CD4-positive, alpha-beta T cell (primary cell): ENCODE data around the gene CTXN1. TPM values are rescaled to one million over a fixed set of nuclear protein-coding genes. Genes with fewer than 3 reads are reported as not detected.

Experiments
- ATAC-seq: fragments of 200-7000 bp; cut with Tn5 transposase; one replicate; pipeline ENCODE4 v1.10.0; 2022; ENCODE audit warnings: mild to moderate bottlenecking; ENCODE audit not compliant: poor library complexity
- CTCF ChIA-PET: fragments of 350-600 bp; sonication (Branson Sonifier 250); formaldehyde crosslinking; loops from one replicate; lab custom pipeline; 2021; ENCODE audit warnings: antibody characterized with exemption, inconsistent platforms; lab: Charles Lee
- POLR2A ChIA-PET: fragments of 350-600 bp; sonication (Branson Sonifier 250); formaldehyde crosslinking; loops from one replicate; lab custom pipeline; 2021; ENCODE audit warnings: antibody characterized with exemption, inconsistent platforms; lab: Charles Lee
- DNase-seq, 14 experiments: peaks; one replicate each; pipeline ENCODE4 v3.0.0-alpha.2; 2013 to 2020; ENCODE audit warnings: mixed read lengths in 2 of 14
- H3K27ac ChIP-seq, 2 donors: one replicate each; pipeline versions ENCODE4 v1.5.1 to v1.7.0; 2013; ENCODE audit warnings: low read length in 2 of 2, low read depth in 1 of 2, mild to moderate bottlenecking in 1 of 2
- H3K27me3 ChIP-seq, 2 experiments: 1 replicate in 1 of 2; 2 replicates in 1 of 2; pipeline versions ENCODE4 v1.6.1 to v1.7.0; 2013; ENCODE audit warnings: low read length in 2 of 2, control low read depth in 1 of 2, mild to moderate bottlenecking in 1 of 2, moderate library complexity in 1 of 2; ENCODE audit not compliant: insufficient read depth in 2 of 2, control insufficient read depth in 1 of 2
- H3K36me3 ChIP-seq: one replicate; pipeline ENCODE4 v1.6.1; 2013; ENCODE audit warnings: low read length, control low read depth; ENCODE audit not compliant: insufficient read depth
- H3K4me1 ChIP-seq: one replicate; pipeline ENCODE4 v1.6.1; 2013; ENCODE audit warnings: low read length, control low read depth; ENCODE audit not compliant: insufficient read depth
- H3K4me3 ChIP-seq: one replicate; pipeline ENCODE4 v1.5.1; 2013; ENCODE audit warnings: mild to moderate bottlenecking, low read length, moderate library complexity
- H3K9me3 ChIP-seq, 2 experiments: 1 replicate in 1 of 2; 2 replicates in 1 of 2; pipeline versions ENCODE4 v1.6.1 to v1.7.0; 2013; ENCODE audit warnings: low read length in 2 of 2, mild to moderate bottlenecking in 2 of 2, control low read depth in 1 of 2, moderate library complexity in 1 of 2; ENCODE audit not compliant: control insufficient read depth in 1 of 2, insufficient read depth in 1 of 2
- H3K27ac Mint-ChIP-seq: one replicate; pipeline ENCODE4 v1.8.0; 2020; ENCODE audit warnings: mixed read lengths
- H3K27me3 Mint-ChIP-seq: one replicate; pipeline ENCODE4 v1.8.0; 2021; ENCODE audit warnings: mixed read lengths
- H3K36me3 Mint-ChIP-seq: one replicate; pipeline ENCODE4 v1.8.0; 2021; ENCODE audit warnings: low read depth, mixed read lengths
- H3K4me1 Mint-ChIP-seq: one replicate; pipeline ENCODE4 v1.8.0; 2021; ENCODE audit warnings: low read depth, mixed read lengths
- H3K4me3 Mint-ChIP-seq: one replicate; pipeline ENCODE4 v1.8.0; 2020; ENCODE audit warnings: mild to moderate bottlenecking, mixed read lengths
- H3K9me3 Mint-ChIP-seq: one replicate; pipeline ENCODE4 v1.8.0; 2020; ENCODE audit warnings: mixed read lengths
- intact Hi-C, 2 experiments: fragments of 100-400 bp; cut with DNase I in 1 of 2; cut with micrococcal nuclease in 1 of 2; formaldehyde crosslinking; loops; one replicate each; pipeline versions ENCODE4 v1.15.1 to v1.9.0; 2023 to 2025; cut with DNase I, micrococcal nuclease
- total RNA-seq, 174 experiments: library from RNA in 2 of 174; stranded (reverse) in 2 of 174; gene quantifications; one replicate each; pipeline ENCODE4 v1.2.3 and lab custom pipeline; 2021 to 2026
- TF ChIP-seq, protein P1 (sequence below): fragments of 200-600 bp; IDR thresholded peaks from one replicate; pipeline ENCODE4 v1.8.0; 2022; ENCODE audit warnings: antibody characterized with exemption, mild to moderate bottlenecking

CTXN1 gene
- total RNA-seq, 2 experiments from 2014 or later: not detected

DNA sequence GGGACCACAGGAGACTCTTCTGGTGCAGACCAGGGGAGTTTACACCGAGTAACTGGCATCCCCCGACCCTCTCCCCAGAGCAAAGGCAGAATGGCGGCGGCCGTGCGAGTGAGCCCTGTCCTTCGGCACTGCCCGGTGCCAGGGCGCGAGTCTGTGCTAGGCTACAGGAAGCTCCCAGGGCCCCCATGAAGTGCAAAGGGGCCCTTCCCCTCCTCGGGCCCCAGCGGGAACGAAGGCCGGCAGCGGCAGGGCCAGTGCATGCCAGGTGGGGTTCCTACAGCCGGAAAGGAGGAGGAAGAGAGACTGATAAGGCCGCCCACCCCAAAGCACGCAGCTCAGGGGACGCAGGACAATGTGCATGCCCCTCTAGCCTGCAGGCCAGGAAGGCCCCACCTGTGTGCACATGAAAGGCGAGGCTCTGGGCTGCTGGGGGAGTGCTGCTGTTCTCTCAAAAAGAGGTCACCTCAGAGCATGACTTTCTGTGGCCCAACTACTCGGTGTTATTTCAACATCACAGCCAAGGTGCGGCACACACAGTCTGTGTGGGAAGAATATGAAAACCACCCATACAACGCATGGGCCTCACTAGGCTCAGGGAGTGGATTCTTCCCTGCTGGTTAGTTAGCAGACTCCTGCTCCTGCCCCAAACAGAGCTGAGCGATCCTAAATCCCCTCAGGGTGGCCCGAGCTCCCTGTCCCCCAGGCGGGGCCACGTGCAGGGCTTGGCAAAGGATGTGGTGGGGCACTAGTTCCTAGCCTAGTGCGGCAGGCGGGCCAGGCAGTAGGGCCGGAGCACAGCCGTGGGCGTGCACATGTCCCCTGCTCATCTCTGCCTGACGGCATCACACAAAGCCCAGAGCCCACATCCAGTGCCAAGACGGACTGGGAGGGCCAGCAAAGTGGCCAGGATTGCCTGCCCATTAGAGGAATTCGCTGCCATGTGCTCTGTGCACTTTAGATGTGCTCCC is 45.9 kb upstream of the CTXN1 start:
- peaks cover 65% of the 10 kb centered on the region for H3K36me3 ChIP-seq
- no peaks in the 10 kb centered on the region for H3K4me1 ChIP-seq
- H3K9me3 ChIP-seq: no peaks in the 10 kb centered on the region
- CTCF ChIA-PET: interaction anchor here (1.1 to 1.5 kb wide), 3 partner anchors 13 to 43 kb away, joined by 5 to 6 read pairs (median 6); no protein-coding TSS in a partner anchor
- Mint-ChIP-seq H3K4me3 (no peak overlapping the region), H3K4me1 (no peaks in the 10 kb centered on the region), H3K27ac (no peak overlapping the region), H3K36me3 (peaks cover 48% of the 10 kb centered on the region), H3K27me3 (no peaks in the 10 kb centered on the region), H3K9me3 (no peaks in the 10 kb centered on the region)
- POLR2A ChIA-PET: no interaction called here
- DNase-seq (no peak), ATAC-seq (no peak)
- TF ChIP-seq, protein P1, sequence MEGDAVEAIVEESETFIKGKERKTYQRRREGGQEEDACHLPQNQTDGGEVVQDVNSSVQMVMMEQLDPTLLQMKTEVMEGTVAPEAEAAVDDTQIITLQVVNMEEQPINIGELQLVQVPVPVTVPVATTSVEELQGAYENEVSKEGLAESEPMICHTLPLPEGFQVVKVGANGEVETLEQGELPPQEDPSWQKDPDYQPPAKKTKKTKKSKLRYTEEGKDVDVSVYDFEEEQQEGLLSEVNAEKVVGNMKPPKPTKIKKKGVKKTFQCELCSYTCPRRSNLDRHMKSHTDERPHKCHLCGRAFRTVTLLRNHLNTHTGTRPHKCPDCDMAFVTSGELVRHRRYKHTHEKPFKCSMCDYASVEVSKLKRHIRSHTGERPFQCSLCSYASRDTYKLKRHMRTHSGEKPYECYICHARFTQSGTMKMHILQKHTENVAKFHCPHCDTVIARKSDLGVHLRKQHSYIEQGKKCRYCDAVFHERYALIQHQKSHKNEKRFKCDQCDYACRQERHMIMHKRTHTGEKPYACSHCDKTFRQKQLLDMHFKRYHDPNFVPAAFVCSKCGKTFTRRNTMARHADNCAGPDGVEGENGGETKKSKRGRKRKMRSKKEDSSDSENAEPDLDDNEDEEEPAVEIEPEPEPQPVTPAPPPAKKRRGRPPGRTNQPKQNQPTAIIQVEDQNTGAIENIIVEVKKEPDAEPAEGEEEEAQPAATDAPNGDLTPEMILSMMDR: no peak
- H3K27me3 ChIP-seq: no peaks in the 10 kb centered on the region
- intact Hi-C loops: loop anchor here in 1 of 2 experiments (10.0 kb wide), 1 partner anchor 283 kb away; no protein-coding TSS in a partner anchor
- no peak overlapping the region for H3K27ac ChIP-seq
- no peak overlapping the region for H3K4me3 ChIP-seq

DNA sequence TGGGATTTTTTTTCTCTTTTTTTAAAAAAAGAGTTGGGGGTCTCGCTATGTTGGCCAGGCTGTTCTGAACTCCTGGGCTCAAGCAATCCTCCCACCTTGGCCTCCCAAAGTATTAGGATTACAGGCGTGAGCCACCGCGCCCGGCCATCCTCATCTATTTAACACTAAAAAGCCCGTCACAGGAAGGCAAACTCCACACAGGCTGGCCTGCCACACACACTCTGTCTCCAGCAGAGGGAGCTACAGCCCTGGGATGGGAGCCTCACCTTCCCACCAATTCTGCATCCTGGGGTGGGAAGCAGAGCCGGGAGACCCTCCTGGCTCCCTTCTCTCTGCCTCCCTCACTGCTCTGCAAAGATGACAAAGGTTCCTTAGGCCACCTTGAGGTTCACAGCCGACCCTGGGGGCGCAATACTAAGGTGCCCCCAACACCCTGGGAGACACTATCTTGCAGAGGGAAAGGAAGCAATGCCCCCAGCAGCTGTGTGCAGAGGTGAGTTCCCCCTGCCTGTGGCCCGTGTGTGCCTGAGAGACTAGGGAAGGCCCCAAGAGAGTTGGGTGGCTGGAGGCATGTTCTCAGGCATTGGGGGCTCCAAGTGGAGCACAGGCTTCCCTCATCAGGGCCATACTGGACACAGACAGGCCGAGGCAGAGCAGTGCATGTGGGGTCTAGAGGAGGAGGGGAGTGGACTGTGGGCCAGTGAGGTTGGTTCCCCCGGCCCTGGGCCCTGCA is 44.9 kb upstream of the CTXN1 start:
- Histone ChIP-seq H3K9me3 (no peaks in the 10 kb centered on the region), H3K27me3 (no peaks in the 10 kb centered on the region), H3K4me3 (no peak overlapping the region), H3K36me3 (peaks cover 74% of the 10 kb centered on the region), H3K27ac (no peak overlapping the region), H3K4me1 (no peaks in the 10 kb centered on the region)
- TF ChIP-seq, protein P1: peak; percentile 62
- Mint-ChIP-seq H3K27me3 (no peaks in the 10 kb centered on the region), H3K4me3 (no peak overlapping the region), H3K9me3 (no peaks in the 10 kb centered on the region), H3K4me1 (no peaks in the 10 kb centered on the region), H3K27ac (no peak overlapping the region), H3K36me3 (peaks cover 54% of the 10 kb centered on the region)
- POLR2A ChIA-PET: no interaction called here
- ATAC-seq (peak; percentile 29), DNase-seq (peak in 5 of 14 experiments; percentile 6 to 51 (median 29))
- intact Hi-C loops: loop anchor here in 1 of 2 experiments (10.0 kb wide), 1 partner anchor 284 kb away; no protein-coding TSS in a partner anchor
- CTCF ChIA-PET: interaction anchor here (0.7 to 1.5 kb wide), 4 partner anchors 12 to 42 kb away, joined by 3 to 6 read pairs (median 6); partner anchors contain the start of gene TIMM44

DNA sequence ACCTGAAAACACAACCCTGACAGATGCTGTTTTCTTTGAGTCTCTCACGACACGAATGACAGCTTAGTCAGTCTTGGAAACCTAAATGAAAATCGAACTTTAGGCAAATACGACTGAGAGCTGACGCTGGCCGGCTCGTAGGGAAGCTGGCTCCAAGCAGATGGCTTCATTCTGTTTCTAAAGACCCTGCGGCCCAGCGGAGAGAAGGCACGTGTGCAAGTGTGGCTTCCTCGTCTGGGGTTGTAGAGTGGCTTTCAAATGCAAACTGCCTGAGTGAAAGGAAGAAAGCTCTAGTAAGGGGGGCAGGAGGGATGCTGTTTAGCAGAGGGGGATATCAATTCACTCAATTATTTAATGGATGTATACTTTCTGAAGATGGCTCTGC is 43.6 kb upstream of the CTXN1 start:
- Histone ChIP-seq H3K9me3 (no peaks in the 10 kb centered on the region), H3K4me1 (no peaks in the 10 kb centered on the region), H3K4me3 (no peak overlapping the region), H3K27me3 (no peaks in the 10 kb centered on the region), H3K36me3 (peaks cover 74% of the 10 kb centered on the region), H3K27ac (no peak overlapping the region)
- Mint-ChIP-seq H3K27me3 (no peaks in the 10 kb centered on the region), H3K9me3 (no peaks in the 10 kb centered on the region), H3K36me3 (peaks cover 59% of the 10 kb centered on the region), H3K4me1 (no peaks in the 10 kb centered on the region), H3K4me3 (no peak overlapping the region), H3K27ac (no peak overlapping the region)
- TF ChIP-seq, protein P1: no peak
- ChIA-PET CTCF (no interaction called here), POLR2A (no interaction called here)
- intact Hi-C loops: loop anchor here in 1 of 2 experiments (10.0 kb wide), 1 partner anchor 175 kb away; the partner anchor contains the start of gene FBN3
- ATAC-seq: no peak
- no peak for DNase-seq
